DND-41 (cell line): ENCODE measurements around the gene MUC6.

Experiments used
- ATAC-seq: fragments of 200-7000 bp; cut with Tn5 transposase; 3 replicates; pipeline ENCODE4 v1.9.1; 2021; ENCODE audit warnings: low read depth; ENCODE audit not compliant: insufficient read depth
- DNase-seq: peaks from one replicate; pipeline ENCODE4 v3.0.0-alpha.2; 2020
- H2AFZ ChIP-seq: 2 replicates; pipeline ENCODE4 v1.6.0; 2012; ENCODE audit warnings: low read depth, low read length
- H3K27ac ChIP-seq: 2 replicates; pipeline ENCODE4 v1.5.1; 2012; ENCODE audit warnings: low read length, inconsistent platforms
- H3K27me3 ChIP-seq: fragments of 200-600 bp; sonication (generic); 2 replicates; pipeline ENCODE4 v1.6.0; 2012; ENCODE audit warnings: low read length, mild to moderate bottlenecking, inconsistent platforms; ENCODE audit not compliant: insufficient read depth, poor library complexity
- H3K36me3 ChIP-seq: 2 replicates; pipeline ENCODE4 v1.5.1; 2012; ENCODE audit warnings: low read length, inconsistent platforms; ENCODE audit not compliant: insufficient read depth
- H3K4me1 ChIP-seq: 2 replicates; pipeline ENCODE4 v1.5.1; 2012; ENCODE audit warnings: mild to moderate bottlenecking, low read length; ENCODE audit not compliant: insufficient read depth
- H3K4me2 ChIP-seq: 2 replicates; pipeline ENCODE4 v1.6.0; 2012; ENCODE audit warnings: mild to moderate bottlenecking, moderate library complexity, low read length, inconsistent platforms; ENCODE audit not compliant: insufficient read depth
- H3K4me3 ChIP-seq, 2 experiments: fragments of 200-600 bp in 1 of 2; shearing (Covaris generic) in 1 of 2; 2 replicates each; pipeline ENCODE4 v1.5.1; 2012 to 2016; ENCODE audit warnings: inconsistent platforms in 2 of 2, low read length in 2 of 2, mild to moderate bottlenecking in 2 of 2, low read depth in 1 of 2, moderate library complexity in 1 of 2
- H3K79me2 ChIP-seq: 2 replicates; pipeline ENCODE4 v1.6.0; 2012; ENCODE audit warnings: low read length, inconsistent platforms; ENCODE audit not compliant: insufficient read depth
- H3K9ac ChIP-seq: 2 replicates; pipeline ENCODE4 v1.6.0; 2012; ENCODE audit warnings: low read depth, mild to moderate bottlenecking, inconsistent platforms, low read length, moderate library complexity
- H3K9me3 ChIP-seq: 2 replicates; pipeline ENCODE4 v1.5.1; 2012; ENCODE audit warnings: low read length, moderate library complexity, mild to moderate bottlenecking, inconsistent platforms; ENCODE audit not compliant: insufficient read depth, severe bottlenecking
- H4K20me1 ChIP-seq: 2 replicates; pipeline ENCODE4 v1.6.0; 2012; ENCODE audit warnings: low read length; ENCODE audit not compliant: insufficient read depth
- CTCF ChIP-seq: IDR thresholded peaks from 2 replicates; pipeline ENCODE4 v1.5.1; 2012; ENCODE audit warnings: borderline replicate concordance, low read length, moderate library complexity, mild to moderate bottlenecking; ENCODE audit not compliant: poor library complexity, severe bottlenecking; ENCODE audit errors: extremely low read depth
- EZH2 ChIP-seq: IDR thresholded peaks from 3 replicates; pipeline ENCODE4 v1.6.1; 2012; ENCODE audit warnings: borderline replicate concordance, low read depth, mild to moderate bottlenecking, moderate library complexity, low read length, inconsistent platforms; ENCODE audit not compliant: severe bottlenecking

Gene MUC6

DNA sequence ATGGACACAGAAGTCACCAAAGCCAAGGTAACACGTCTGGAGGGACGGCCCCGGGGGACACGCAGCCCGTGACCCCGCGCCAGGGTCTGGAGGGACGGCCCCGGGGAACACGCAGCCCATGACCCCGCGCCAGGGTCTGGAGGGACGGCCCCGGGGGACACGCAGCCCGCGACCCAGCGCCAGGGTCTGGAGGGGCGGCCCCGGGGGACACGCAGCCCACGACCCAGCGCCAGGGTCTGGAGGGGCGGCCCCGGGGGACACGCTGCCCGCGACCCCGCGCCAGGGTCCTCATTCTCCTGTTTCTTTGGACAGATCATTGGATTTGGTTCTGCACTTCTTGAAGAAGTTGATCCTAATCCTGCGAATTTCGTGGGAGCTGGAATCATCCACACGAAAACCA is 27.1 kb downstream of the MUC6 start:
- DNase-seq = no peak
- Histone ChIP-seq H4K20me1 (no peaks in the 10 kb centered on the region; the same call in 1 of the 2 replicates), H3K27me3 (no peaks in the 10 kb centered on the region), H3K9ac (no peak overlapping the region), H2AFZ (no peak overlapping the region), H3K4me1 (no peaks in the 10 kb centered on the region), H3K4me3 (no peak overlapping the region), H3K79me2 (no peaks in the 10 kb centered on the region), H3K9me3 (no peaks in the 10 kb centered on the region), H3K36me3 (peaks cover 60% of the 10 kb centered on the region), H3K4me2 (no peak overlapping the region), H3K27ac (no peak overlapping the region)
- ATAC-seq = no peak
- no peak for TF ChIP-seq EZH2

DNA sequence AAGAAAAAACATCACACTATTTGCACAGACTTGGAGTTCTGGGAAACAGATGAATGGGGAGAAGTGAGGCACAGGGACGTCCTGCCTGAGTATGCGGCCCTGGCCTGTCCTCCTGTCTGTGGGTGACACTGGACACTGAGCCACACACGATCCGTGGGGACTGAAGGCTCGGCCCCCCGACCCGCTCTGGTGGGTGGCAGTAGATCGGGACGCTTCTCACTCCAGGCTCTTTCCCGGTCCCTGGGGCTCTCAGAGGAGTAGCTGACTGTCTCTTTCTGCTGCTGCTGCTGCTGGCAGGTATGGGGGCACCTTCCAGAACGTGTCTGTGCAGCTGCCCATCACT is 27.7 kb downstream of the MUC6 start:
- Histone ChIP-seq H3K27ac (no peak overlapping the region), H3K9ac (no peak overlapping the region), H3K4me3 (no peak overlapping the region), H3K4me2 (no peak overlapping the region), H3K27me3 (no peaks in the 10 kb centered on the region), H3K4me1 (no peaks in the 10 kb centered on the region), H2AFZ (no peak overlapping the region), H3K36me3 (peaks cover 63% of the 10 kb centered on the region), H4K20me1 (no peaks in the 10 kb centered on the region; the same call in 1 of the 2 replicates), H3K9me3 (no peaks in the 10 kb centered on the region), H3K79me2 (no peaks in the 10 kb centered on the region)
- DNase-seq = no peak
- ATAC-seq = no peak
- TF ChIP-seq EZH2 (no peak), CTCF (no peak)

- no peak for ATAC-seq
- no peak overlapping the region for H2AFZ ChIP-seq
- no peak overlapping the region for H3K27ac ChIP-seq
- H3K9ac ChIP-seq = no peak overlapping the region
- no peak for DNase-seq
- H3K79me2 ChIP-seq = no peaks in the 10 kb centered on the region
- H3K9me3 ChIP-seq = no peaks in the 10 kb centered on the region
- H3K27me3 ChIP-seq = no peaks in the 10 kb centered on the region
- H3K4me3 ChIP-seq = no peak overlapping the region
- TF ChIP-seq CTCF = no peak
- TF ChIP-seq EZH2 = no peak
- H4K20me1 ChIP-seq = no peaks in the 10 kb centered on the region; the same call in 1 of the 2 replicates
- H3K4me1 ChIP-seq = no peaks in the 10 kb centered on the region
- H3K36me3 ChIP-seq = peaks cover 67% of the 10 kb centered on the region
- H3K4me2 ChIP-seq = no peak overlapping the region
Measured at GRCh38 chr11:1008001-1008802, 28.3 kb downstream of the MUC6 start.

DNA sequence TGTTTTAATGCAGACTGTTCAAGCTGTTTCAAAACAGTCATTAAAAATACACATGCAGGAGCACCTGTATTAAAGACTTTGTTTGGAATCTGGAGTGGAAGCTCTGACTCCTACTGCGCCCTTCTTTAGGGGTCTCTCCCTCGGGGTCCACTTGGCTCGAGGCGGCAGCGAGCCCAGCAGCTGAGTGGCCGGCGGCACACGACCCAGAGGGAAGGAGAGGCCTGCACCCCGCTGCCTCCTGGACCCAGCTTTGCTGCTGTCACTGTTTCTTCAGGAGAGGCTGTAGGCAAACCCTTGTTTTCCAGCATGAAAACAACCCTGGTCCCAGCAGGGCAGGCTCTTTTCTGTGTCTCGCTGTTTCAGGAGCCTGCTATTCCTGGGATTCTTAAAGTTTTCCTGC is 29.2 kb downstream of the MUC6 start:
- Histone ChIP-seq H3K4me1 (no peaks in the 10 kb centered on the region), H3K79me2 (no peaks in the 10 kb centered on the region), H3K9me3 (no peaks in the 10 kb centered on the region), H3K27ac (no peak overlapping the region), H3K36me3 (peaks cover 76% of the 10 kb centered on the region), H2AFZ (no peak overlapping the region), H3K4me2 (no peak overlapping the region), H3K9ac (no peak overlapping the region), H3K4me3 (no peak overlapping the region), H3K27me3 (no peaks in the 10 kb centered on the region), H4K20me1 (peaks cover 2% of the 10 kb centered on the region; the same call in 1 of the 2 replicates)
- ATAC-seq (no peak), DNase-seq (no peak)
- no peak for TF ChIP-seq CTCF
- TF ChIP-seq EZH2 = no peak
